OCI-LY7 (cell line): ENCODE measurements around the gene C3.

ENCODE experiments used
- CTCF ChIP-seq: fragments of 200-600 bp; sonication (generic); conservative IDR thresholded peaks from 2 replicates; pipeline ENCODE4 v1.5.1; 2014; ENCODE audit warnings: mild to moderate bottlenecking, antibody characterized with exemption, low read length, moderate library complexity, mixed read lengths
- EZH2phosphoT487 ChIP-seq: fragments of 200-600 bp; sonication (generic); IDR thresholded peaks from 2 replicates; pipeline ENCODE4 v1.6.1; 2018; ENCODE audit warnings: low read depth, borderline replicate concordance, mild to moderate bottlenecking, mixed run types, antibody characterized with exemption, low read length, moderate library complexity, mixed read lengths

- TF ChIP-seq CTCF (no peak), EZH2phosphoT487 (no peak)
These were observed 9.4 kb downstream of the C3 start for GRCh38 chr19:6711078-6711361.
